ENCODE results near the gene CBX2.

DNA sequence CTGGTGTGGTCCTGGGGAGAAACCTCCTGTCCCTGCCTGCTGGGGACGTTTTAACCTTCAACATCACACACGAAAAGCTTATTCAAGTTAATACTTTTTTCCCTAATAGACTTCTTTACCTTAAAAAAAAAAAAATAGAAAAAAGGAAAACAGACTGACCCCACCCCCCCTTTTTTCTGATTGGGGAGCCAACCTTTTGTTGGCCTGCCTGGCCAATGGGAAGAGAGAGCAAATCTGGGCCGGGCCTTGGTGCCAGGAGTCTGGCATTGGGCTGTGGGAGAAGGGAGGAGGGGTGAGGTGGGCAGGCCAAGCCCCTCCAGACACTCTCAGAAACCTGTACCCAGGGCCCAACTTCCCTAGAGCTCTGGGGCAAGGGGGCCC, 16.0 kb downstream of the CBX2 start:
- TF ChIP-seq, protein P1, sequence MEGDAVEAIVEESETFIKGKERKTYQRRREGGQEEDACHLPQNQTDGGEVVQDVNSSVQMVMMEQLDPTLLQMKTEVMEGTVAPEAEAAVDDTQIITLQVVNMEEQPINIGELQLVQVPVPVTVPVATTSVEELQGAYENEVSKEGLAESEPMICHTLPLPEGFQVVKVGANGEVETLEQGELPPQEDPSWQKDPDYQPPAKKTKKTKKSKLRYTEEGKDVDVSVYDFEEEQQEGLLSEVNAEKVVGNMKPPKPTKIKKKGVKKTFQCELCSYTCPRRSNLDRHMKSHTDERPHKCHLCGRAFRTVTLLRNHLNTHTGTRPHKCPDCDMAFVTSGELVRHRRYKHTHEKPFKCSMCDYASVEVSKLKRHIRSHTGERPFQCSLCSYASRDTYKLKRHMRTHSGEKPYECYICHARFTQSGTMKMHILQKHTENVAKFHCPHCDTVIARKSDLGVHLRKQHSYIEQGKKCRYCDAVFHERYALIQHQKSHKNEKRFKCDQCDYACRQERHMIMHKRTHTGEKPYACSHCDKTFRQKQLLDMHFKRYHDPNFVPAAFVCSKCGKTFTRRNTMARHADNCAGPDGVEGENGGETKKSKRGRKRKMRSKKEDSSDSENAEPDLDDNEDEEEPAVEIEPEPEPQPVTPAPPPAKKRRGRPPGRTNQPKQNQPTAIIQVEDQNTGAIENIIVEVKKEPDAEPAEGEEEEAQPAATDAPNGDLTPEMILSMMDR (IDR thresholded peaks at IDR 0.05; ENCODE audit: low read depth, low read length): no peak
- TF ChIP-seq EZH2phosphoT487 (IDR thresholded peaks at IDR 0.05; ENCODE audit: low read depth): no peak

Data from OCI-LY3 (cell line).